ENCODE measurements around the gene RALGPS1. TPM values are rescaled to one million over a fixed set of nuclear protein-coding genes. Genes with fewer than 3 reads are reported as not detected.

RALGPS1 gene
- total RNA-seq, 4 donors from 2014 or later = 4.6 to 11.9 (median 10.0) TPM

- DNase-seq (ENCODE audit: extremely low spot score) = no peak
- Histone ChIP-seq H3K27ac (replicated peaks in 1 of 4) (peak overlapping the region; percentile 83 to 89 (median 86)), H3K36me3 (no peaks in the 10 kb centered on the region), H3K4me3 (no peak overlapping the region), H3K4me1 (peaks cover 55 to 71% (median 59%) of the 10 kb centered on the region in 4 donors), H3K9me3 (no peaks in the 10 kb centered on the region), H3K27me3 (no peaks in the 10 kb centered on the region)
- WGBS = 96% methylated on average over 4 of the region's 5 CpGs
- TF ChIP-seq CTCF (IDR thresholded peaks at IDR 0.05) (no peak), POLR2A (IDR thresholded peaks at IDR 0.05; ENCODE audit: low read depth) (no peak), EP300 (IDR thresholded peaks at IDR 0.05) (no peak), POLR2AphosphoS5 (IDR thresholded peaks at IDR 0.05) (no peak)
- intact Hi-C loops (cut with DNase I) = loop anchor here (5.0 kb wide), 1 partner anchor 63 kb away; the partner anchor contains the start of gene ANGPTL2
These were observed 270.6 kb downstream of the RALGPS1 start for GRCh38 chr9:127185181-127185580.

GRCh38 chr9:127185931-127186781, 271.6 kb downstream of the RALGPS1 start:
- intact Hi-C loops (cut with DNase I) = loop anchor here (5.0 kb wide), 1 partner anchor 64 kb away; the partner anchor contains the start of gene ANGPTL2
- TF ChIP-seq POLR2A (IDR thresholded peaks at IDR 0.05; ENCODE audit: low read depth) = no peak
- peak; percentile 68 to 80 for TF ChIP-seq POLR2AphosphoS5 (IDR thresholded peaks at IDR 0.05)
- TF ChIP-seq EP300 (IDR thresholded peaks at IDR 0.05) = peak; percentile 67
- H3K4me1 ChIP-seq = peaks cover 51 to 65% (median 56%) of the 10 kb centered on the region in 4 donors
- no peaks in the 10 kb centered on the region for H3K9me3 ChIP-seq
- peak overlapping the region; percentile 83 to 89 (median 86) for H3K27ac ChIP-seq (replicated peaks in 1 of 4)
- H3K27me3 ChIP-seq = no peaks in the 10 kb centered on the region
- 21% methylated on average over 10 of the region's 11 CpGs for WGBS
- H3K4me3 ChIP-seq = no peak overlapping the region
- peak; percentile 96 for DNase-seq (ENCODE audit: extremely low spot score)
- H3K36me3 ChIP-seq = no peaks in the 10 kb centered on the region

- DNase-seq (ENCODE audit: extremely low spot score) = no peak
- H3K36me3 ChIP-seq = no peaks in the 10 kb centered on the region
- peak overlapping the region; percentile 83 to 89 (median 86) for H3K27ac ChIP-seq (replicated peaks in 1 of 4)
- WGBS = 79% methylated on average over 7 of the region's 7 CpGs
- no peaks in the 10 kb centered on the region for H3K27me3 ChIP-seq
- H3K4me1 ChIP-seq = peaks cover 51 to 65% (median 56%) of the 10 kb centered on the region in 4 donors
- no peak overlapping the region for H3K4me3 ChIP-seq
- TF ChIP-seq POLR2A (IDR thresholded peaks at IDR 0.05; ENCODE audit: low read depth) = no peak
- no peak for TF ChIP-seq POLR2AphosphoS5 (IDR thresholded peaks at IDR 0.05)
- TF ChIP-seq EP300 (IDR thresholded peaks at IDR 0.05) = no peak
- no peak for TF ChIP-seq CTCF (IDR thresholded peaks at IDR 0.05)
- H3K9me3 ChIP-seq = no peaks in the 10 kb centered on the region
- intact Hi-C loops (cut with DNase I) = loop anchor here (5.0 kb wide), 1 partner anchor 65 kb away; the partner anchor contains the start of gene ANGPTL2
These were observed 272.2 kb downstream of the RALGPS1 start for GRCh38 chr9:127186806-127187205.

- H3K27me3 ChIP-seq = no peaks in the 10 kb centered on the region
- peaks cover 51 to 65% (median 56%) of the 10 kb centered on the region in 4 donors for H3K4me1 ChIP-seq
- peak; percentile 94 for DNase-seq (ENCODE audit: extremely low spot score)
- peak overlapping the region; percentile 83 to 89 (median 86) for H3K27ac ChIP-seq (replicated peaks in 1 of 4)
- peak; percentile 65 for TF ChIP-seq EP300 (IDR thresholded peaks at IDR 0.05)
- TF ChIP-seq POLR2A (IDR thresholded peaks at IDR 0.05; ENCODE audit: low read depth) = no peak
- peak; percentile 92 for TF ChIP-seq POLR2AphosphoS5 (IDR thresholded peaks at IDR 0.05)
- TF ChIP-seq CTCF (IDR thresholded peaks at IDR 0.05) = no peak
- H3K4me3 ChIP-seq = no peak overlapping the region
- intact Hi-C loops (cut with DNase I) = loop anchor here (5.0 kb wide), 1 partner anchor 65 kb away; the partner anchor contains the start of gene ANGPTL2
- no peaks in the 10 kb centered on the region for H3K36me3 ChIP-seq
- no peaks in the 10 kb centered on the region for H3K9me3 ChIP-seq
- 51% methylated on average over 14 of the region's 14 CpGs for WGBS
These were observed 272.8 kb downstream of the RALGPS1 start for GRCh38 chr9:127187231-127187956.
